ENCODE data around the gene PBXIP1.

The PBXIP1 gene

DNA sequence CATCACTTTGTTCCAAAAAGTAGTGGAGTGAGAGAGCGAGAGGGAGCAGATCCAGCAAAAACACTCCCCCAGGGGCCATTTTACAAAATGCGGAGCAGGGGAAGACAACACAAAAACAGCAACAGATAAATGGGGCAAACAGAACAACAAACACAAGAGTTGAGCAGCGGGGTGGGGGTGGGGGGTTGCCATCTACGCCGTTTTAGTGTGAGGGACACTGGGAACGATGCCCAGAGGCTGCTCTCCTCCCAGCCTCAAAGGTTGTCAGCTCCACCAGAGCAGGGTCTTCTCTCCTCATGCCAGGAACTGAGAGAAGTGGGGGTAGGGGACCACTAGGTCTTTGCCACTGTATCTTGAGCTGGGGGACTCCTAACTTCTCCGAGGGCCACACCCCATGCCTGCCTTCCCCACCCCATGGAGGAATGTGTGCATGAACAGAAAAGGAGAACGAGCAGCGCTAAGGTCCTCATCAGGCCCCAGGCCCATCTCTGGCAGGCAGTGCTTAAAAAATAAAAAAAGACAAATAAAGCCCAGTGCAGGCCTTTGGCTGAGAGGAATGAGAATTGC is 1.3 kb upstream of the PBXIP1 start:
- no peak for DNase-seq (ENCODE audit: low spot score)

DNA sequence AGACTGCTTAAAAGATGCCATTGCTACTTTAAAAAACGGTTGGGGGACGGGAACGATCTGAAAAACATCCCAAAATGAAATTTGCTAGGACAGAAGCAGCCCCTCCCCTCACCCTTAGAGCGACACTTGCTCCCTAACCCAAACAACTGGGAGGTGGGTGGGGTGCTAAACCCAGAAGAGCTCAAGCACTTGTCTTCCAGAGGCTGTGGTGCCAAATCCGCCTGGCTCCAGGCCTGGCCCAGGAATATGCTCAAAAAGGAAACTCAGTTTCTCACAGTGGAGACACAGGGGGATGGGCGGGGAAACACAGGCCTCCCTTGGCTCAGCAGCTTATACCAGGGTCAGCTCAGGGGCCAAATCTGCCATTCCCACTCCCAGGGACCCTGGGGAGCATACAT is 644 bp upstream of the PBXIP1 start:
- no peak for DNase-seq (ENCODE audit: low spot score)

DNA sequence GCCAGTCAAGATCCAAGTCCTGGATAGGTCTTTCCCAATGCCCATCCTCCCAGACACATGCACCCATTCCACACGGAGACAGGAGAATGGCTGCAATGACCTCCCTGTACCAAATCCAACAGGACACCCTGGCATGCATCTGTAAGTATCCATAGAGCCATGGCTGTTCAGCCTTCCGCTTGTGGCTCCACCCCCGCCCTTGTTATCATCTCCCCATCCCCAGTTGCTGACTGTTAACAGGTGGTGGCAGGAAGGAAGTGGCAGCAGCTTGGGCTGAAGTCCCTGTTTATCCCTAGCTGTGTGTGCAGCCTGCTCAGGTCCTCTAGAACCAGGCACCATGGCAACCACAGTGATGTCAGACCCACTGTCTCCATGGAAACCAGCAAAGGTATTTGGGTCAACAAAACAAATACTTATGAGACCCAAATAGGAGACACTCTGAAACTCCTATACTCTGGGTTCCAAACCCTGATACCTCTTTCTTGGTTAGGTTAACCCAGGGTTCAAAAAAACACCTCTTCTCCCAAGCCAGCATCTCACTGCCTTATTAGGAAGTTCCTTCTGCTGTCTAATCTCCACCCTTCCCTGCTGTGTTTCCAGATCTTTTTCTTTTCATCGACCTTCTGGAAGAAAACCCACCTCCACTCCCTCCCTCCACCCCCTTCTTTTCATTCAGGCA is 721 bp downstream of the PBXIP1 start:
- DNase-seq (ENCODE audit: low spot score) = peak; percentile 81

DNA sequence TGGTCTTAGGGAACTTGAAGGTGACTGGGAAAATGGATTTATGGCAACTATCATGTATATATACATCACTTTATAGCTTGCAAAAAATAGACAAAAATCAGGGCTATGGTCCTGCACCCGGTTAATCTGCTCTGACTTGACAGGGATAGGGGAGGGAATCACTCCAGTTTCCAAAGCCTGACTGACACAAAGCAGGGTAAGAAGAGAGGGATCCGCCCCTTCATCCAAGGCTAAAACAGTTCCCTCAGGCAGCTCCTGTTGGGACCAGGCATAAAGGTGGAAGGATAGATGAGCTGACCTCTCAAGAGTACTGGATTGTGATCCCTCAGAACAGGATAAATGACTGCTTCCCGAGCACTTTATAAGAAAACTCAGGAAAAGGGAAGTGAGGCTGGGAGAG is 1.4 kb downstream of the PBXIP1 start:
- no peak for DNase-seq (ENCODE audit: low spot score)

DNA sequence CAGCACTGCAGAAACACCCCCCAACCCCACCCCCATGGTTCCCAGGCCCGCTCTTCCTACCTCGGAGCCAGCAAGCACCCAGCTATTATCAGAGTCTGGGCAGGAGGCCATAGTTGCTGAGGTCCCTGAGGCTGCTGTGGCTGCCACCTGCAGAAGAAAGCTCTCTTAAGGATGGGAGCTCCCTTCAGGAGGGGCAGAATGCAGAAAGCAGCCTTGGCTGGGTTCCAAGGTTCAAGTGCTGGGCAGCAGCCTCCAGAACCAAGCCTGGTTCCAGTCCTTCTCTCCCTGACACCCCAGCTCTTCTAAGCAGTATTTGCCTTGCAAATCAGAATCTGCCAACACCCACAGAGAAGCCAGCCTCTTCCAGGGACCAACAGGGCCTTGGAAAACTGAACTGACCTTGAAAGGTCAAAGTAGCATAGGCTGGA is 2.3 kb downstream of the PBXIP1 start:
- no peak for DNase-seq (ENCODE audit: low spot score)

DNA sequence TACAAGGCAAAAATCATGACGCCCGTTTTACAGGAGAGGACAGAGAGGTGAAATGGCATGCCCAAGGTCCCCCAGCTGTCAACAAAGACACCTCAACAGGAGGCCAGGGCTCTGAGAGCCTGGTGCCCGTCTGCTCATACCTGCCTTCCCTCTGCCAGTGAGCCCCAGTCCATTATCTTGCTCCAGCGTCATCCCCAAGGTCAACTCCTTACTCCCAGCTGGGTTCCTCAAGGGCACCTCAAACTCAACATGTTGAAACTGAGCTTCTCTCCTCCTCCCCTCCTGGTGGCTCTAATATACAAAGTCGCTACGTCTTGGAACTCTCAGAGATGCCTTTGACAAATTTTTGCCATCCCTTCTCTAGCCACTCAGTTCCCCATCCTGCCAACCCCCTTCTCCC is 3.2 kb downstream of the PBXIP1 start:
- DNase-seq (ENCODE audit: low spot score) = no peak

DNA sequence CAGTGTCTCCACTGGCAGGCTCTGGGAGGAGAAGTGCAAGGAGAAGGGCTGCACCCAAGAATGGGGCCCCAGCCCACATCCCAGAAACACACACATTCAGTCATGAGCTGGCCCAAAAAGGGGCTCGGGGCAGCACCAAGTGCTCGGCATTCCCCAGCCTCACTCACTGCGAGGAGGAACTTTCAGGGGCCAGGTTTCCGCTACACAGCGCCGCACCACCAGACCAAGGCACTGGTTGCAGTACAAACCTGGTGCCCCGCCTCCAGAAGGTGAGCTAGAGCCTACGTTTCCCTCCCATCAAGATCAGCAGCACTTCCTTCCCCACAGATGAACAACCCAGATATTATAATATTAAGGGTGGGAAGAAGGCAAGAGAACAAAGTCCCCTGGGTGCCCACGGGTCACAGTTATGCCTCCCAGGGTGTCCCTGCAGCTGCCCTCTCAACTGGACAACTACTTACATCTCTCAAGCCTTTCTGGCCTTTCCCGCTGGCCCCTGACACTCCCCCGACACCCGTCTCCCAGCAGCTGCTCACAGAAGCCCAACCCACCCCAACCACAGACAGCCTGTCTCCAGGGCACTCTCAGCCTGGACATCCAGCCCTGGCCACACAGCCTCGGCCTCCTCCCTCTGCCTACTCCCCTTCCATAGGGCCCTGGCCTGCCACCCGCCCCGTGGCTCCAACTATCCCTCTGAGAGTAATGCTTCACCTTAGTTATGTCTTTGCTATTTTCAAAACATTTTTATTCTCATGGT is 3.8 kb downstream of the PBXIP1 start:
- DNase-seq (ENCODE audit: low spot score) = no peak

DNA sequence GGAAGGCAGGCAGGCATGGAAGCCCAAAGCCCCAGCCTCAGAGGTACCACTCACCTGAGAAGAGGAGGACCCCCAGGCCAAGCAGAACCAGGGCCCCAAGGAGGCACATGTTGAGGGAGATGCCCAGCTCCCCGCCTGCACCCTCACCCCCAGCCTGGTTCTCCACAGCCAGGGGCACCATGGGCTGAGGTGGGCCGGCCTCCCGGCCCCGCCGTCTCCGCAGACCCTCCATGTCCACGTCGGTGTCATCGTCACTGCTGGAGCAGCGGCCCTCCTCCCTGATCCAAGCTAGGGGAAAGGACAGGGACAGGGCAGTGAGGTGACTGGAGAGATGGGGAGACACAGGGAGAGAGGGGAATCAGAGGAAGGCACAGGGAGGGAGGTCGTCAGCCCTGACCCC is 7.8 kb downstream of the PBXIP1 start:
- DNase-seq (ENCODE audit: low spot score) = no peak

DNA sequence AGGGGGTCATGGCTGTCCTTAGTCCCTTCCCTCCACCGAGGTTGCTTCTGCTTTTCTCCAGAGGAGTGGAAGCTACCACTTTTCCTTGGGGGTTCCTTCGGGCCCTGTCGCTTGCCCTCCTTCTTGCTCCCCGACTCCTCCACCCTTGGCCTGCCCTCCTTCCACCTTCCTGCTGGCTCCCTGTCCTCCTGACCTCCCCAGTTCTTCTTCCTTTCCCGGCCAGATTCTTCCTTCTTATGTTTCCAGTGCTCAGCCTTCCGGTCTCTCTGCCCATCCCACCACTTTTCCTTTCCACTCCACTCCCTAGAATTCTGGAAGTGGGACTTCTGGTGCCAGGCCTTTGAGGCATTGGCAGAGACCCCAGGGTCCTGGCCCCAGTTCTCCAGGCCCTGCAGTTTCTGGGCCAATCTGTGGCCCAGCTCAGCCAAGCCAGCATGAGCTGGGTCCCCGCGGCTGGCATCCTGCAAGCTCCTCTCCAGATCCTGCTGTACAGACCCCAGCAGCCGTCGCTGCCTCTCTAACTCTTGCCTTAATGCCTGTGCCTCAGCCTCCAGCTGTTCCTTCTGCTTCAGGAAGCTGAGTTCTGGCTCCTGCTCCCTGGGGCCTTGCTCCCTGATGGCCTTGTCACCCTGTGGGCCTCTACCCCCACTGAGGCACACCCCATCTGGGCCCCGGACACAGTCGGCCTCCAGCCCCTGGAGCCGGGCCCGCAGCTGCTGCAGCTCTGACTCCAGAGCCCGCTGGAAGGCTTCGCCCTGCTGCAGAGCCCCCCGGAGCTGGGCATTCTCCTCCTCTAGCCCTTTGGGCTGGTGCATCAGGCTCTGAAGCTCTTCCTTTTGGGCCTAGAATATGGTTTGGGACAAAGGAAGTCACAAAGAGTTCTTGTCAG is 9.7 kb downstream of the PBXIP1 start:
- DNase-seq (ENCODE audit: low spot score) = no peak

DNA sequence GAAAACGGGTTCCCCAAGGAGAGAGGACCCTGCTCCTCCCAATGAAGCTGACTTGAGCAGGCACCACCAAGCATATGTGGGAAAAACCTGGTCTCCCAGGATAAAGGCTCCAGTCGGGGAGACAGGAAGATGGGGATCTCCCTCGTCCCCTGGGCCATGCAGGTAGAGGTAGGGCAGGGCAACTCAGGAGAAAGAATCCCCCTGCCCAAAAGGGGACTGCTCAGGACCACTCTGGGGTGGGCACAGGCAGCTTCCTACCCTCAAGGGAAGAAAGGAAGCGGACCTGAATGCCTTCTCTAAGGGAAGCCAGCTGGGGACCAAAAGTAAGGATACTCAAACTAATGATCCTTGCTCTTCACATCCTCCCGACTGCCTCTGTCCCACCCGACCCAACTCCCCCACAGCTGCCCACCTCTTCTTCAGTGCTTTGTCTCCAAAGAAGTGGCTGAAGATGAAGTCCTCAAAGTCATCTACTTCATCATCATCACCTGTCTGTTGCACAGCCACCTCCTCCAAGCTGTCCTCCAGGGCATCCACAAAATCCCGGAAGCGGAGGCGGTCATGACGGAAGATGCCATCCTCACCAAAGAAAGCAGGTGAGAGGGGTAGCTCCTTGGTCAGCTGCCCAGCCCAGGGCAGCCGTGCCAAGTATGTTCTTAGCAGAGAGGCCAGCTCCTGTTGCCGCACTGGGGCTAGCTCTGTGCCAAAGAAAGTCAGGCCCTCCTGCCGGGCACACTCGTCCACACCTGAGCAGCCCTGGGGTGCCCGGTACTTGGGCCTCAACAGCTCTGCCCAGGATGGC is 10.5 kb downstream of the PBXIP1 start:
- DNase-seq (ENCODE audit: low spot score) = no peak

DNA sequence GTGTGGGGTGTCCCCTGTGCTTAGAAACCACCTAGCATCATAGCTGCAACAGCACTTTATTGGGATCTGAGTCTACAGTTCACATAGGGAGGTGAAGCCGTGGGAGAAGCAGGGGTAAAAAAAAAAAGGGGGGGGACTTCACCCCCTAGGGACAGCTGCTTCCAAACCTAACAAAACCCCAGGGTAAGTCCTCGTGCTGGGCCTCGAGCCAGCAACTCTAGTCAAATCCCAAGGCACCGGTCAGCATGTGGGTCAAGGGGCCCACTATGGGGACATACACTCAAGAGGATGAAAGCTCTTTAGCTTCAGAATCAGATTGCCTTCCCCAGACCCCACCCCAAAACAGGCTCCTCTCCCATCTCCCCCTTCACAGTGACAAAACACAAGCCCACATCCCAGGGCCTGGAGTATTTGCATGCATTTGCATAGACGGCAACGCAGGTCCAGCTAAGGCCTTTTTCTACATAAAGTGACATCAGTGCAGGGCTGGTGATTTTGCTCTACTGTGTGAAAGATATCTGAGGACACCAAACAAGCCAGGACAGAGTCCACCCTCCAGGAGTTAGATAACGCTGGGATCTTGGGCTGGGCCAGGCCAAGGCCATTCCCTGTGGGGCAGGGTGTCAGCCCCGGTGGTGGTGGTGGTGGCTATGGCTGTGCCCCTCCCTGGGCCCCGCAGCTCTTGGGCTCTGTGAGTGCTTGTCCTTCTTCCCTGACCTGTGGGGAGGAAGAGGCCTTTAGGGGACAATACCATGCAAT is 11.3 kb downstream of the PBXIP1 start:
- no peak for DNase-seq (ENCODE audit: low spot score)

DNA sequence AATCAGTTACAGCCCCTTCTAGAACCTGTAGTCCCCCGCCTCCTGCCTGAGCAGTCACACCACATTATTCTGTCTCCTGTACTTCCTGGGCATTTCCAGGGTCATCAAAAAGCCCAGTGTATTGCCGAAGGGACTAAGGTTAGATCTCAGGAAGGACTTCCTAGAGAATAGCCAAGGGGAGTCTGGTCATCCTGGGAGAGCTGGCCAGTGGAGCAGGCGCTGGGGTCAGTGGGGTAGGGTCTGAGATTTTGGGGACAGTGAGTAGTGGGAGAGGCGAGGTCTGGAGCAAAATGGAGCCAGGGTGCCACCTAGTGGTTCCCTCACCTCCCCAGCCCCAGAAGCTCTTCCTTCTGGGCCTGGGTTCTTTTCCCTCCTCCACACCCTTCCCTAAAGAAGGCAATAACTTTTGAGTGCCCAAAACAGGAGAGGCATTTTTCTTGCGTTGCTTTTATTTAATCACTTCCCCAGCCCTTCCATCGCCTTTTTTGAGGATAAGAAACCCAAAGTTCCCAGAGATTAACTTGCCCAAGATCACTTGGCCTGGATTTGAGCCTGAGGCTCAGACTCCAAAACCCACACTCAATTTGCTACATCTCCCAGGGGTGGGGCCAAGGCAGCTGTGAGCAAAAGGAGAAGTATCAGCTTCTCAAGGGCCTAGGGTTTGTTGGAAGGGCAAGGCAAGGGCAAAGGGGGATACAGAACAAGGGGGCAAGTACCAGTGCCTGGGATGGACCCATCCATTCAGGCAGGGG is 12.1 kb downstream of the PBXIP1 start:
- no peak for DNase-seq (ENCODE audit: low spot score)

DNA sequence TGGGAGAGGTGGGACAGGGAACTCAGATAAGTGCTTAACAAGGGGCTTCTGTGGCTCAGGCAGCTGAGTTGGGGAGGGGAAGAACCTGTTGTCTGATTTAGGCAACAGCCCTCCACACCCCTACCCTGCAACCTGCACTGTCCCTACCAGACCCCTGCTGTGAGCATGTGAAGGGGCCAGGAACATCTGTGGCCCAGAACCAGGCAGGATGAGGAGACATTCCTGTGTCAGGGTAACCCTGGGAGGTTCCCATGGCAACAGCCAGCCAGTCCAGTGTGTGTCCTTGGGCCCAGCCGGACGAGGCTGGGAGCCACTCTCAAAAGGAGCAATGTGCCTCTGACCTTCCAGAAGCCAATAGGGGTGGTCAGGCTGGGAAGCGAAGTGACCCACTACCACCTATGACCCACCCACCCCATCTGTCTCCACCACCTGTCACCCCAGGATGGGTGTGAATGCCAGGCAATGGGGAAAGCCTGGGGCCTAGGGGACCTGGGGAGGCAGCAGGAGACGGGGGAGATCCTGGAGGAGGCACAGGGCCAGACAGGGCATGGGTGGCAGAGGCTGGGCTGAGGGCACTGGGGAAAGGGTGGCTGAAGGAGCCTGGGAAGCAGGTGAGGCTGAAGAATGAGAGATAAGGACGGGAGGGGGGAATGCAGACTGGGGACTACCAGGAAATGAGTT is 14.4 kb downstream of the PBXIP1 start:
- DNase-seq (ENCODE audit: low spot score) = no peak

DNA sequence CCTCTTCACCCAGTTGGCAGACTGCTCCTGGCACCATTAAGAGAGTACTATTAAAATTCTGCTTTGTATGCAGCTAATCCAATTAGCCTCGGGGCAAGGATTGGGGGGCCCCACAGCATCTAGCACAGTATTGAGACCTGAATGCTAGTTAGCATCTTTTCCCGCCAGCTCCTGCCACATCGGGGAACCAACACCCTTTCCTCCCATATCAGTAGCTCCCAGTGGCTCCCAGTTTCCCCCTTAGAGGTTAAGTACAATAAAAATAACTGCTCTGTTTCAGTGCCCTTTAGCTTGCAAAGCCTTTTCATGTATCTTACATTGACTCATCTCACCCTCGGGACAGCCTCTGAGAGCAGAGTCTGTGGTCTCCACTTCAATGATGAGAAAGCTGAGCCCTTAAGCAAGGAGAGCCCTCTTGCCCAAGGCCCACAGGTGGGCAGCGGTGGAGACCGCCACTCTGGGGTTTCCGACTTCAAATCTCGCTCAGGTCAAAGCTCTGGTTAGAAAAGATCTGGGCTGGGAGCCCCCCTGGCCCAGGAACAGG is 15.2 kb downstream of the PBXIP1 start:
- DNase-seq (ENCODE audit: low spot score) = no peak

DNA sequence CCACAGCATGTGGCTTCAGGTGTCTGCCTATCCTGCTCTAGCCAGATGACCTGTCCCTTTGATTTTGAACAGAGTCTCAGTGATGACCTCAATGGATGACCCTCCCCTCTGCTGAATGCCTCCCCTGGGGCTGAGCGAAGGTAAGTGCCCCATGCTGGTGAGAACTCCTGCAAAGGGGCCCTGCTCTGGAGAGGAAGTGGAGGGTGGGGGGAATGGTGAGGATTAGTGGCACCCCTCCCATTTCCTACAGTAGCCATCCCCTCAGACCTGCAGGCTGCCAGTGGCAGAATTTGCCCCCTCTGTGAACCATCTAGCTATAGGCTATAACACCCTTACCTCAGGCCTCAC is 15.7 kb downstream of the PBXIP1 start:
- no peak for DNase-seq (ENCODE audit: low spot score)

DNA sequence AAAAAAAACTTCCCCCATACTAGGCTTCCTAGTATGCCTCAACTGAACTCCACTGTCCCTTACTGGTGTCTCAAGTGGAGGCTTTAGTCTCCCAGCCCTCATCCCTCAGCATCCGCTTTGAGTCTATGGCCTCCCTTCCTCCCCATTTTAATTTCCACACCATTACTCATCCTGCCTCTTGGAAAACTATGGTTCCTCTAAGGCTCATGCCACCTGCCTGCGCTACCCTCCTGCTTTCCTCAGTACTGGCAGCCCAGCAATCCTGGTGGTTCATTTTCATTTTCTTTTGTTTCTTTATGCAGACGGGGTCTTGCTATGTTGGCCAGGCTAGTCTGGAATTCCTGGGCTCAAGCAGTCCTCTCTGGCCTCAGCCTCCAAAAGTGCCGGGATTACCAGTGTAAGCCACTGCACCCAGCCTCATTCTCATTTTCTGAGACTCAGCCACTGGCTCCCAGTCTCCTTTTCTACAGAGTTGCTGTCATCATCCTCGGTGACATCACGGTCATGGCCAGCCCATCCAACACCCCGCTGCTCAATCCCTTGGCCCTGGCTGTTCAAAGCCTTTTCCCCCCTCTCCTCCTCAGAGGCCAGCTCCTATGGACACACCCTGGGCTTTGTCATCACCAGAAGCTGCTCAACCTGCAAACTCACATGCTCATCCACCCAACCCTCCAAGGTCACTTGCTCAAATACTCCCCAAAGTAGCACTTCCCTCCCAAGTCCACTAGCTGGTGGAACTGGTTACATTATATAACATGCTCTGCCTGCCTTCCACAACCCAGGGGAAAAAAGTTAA is 17.1 kb downstream of the PBXIP1 start:
- DNase-seq (ENCODE audit: low spot score) = no peak

DNA sequence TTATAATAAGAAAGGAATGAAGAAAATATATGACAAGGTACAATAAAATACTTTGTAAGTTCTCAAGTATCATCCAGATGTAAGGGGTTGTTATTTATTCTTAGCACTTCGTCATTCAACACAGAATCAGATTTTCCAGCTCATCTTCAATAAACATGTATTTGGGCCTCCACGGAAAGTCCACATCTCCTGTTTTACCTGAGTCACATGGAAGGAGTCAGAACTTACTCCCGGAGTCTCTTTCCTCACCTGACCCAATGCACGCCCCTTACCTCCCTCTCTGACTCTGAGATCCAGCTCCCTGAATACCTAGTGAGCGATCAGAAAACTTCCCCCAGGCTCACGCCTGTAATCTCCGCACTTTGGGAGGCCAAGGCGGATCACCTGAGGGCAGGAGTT is 17.9 kb downstream of the PBXIP1 start:
- DNase-seq (ENCODE audit: low spot score) = no peak
